Transverse colon (tissue), 4 donors: ENCODE data around the gene DNAH8. TPM values are rescaled to one million over a fixed set of nuclear protein-coding genes. Genes with fewer than 3 reads are reported as not detected.

Source experiments
- DNase-seq: peaks from one replicate; pipeline ENCODE4 v3.0.0-alpha.2; 2019
- H3K27ac ChIP-seq, 4 donors: fragments of 200-600 bp; sonication (generic); 2 replicates each; pipeline ENCODE4 v1.5.1; 2016 to 2018; ENCODE audit warnings: inconsistent platforms in 4 of 4
- H3K27me3 ChIP-seq: fragments of 200-600 bp; sonication (generic); 2 replicates; pipeline ENCODE4 v1.5.1; 2017; ENCODE audit warnings: inconsistent platforms
- H3K36me3 ChIP-seq, 4 donors: fragments of 200-600 bp; sonication (generic); 2 replicates each; pipeline ENCODE4 v1.5.1; 2017 to 2019; ENCODE audit warnings: inconsistent platforms in 4 of 4
- H3K4me1 ChIP-seq, 4 donors: fragments of 200-600 bp; sonication (generic); 2 replicates each; pipeline ENCODE4 v1.5.1; 2017 to 2020; ENCODE audit warnings: inconsistent platforms in 4 of 4
- H3K4me3 ChIP-seq, 4 donors: fragments of 200-600 bp; sonication (generic); 1 replicate in 1 of 4; 2 replicates in 3 of 4; pipeline versions ENCODE4 v1.5.1 to v1.6.1; 2017 to 2019; ENCODE audit warnings: inconsistent platforms in 4 of 4
- H3K9me3 ChIP-seq, 2 donors: fragments of 200-600 bp; sonication (generic); 2 replicates each; pipeline ENCODE4 v1.5.1; 2017 to 2019; ENCODE audit warnings: inconsistent platforms in 2 of 2
- EP300 ChIP-seq: sonication (generic); formaldehyde crosslinking; IDR thresholded peaks from one replicate; pipeline ENCODE4 v1.6.1; 2017; ENCODE audit warnings: antibody characterized with exemption, low read depth
- POLR2A ChIP-seq: fragments of 450-650 bp; IDR thresholded peaks from one replicate; pipeline ENCODE4 v1.6.1; 2016; ENCODE audit warnings: antibody characterized with exemption, mild to moderate bottlenecking, moderate library complexity
- POLR2AphosphoS5 ChIP-seq, 3 donors: sonication (generic); formaldehyde crosslinking; IDR thresholded peaks; one replicate each; pipeline ENCODE4 v1.6.1; 2016; ENCODE audit warnings: antibody characterized with exemption in 3 of 3
- WGBS, 2 donors: methylation state at CpG; one replicate each; pipeline ENCODE4 v1.1.5; 2018; ENCODE audit warnings: low coverage in 1 of 2; 5-methylcytosine and 5-hydroxymethylcytosine counted together
- in situ Hi-C, 4 donors: fragments of 200-750 bp; cut with MboI; loops; one replicate each; pipeline versions ENCODE4 v1.15.0 to v1.15.1; 2017; ENCODE audit warnings: low sequenced_read_pairs in 3 of 4, low pct_ligation_motif_present in 1 of 4, low pct_unique_long_range_greater_than_20kb in 1 of 4
- intact Hi-C: fragments of 100-400 bp; cut with DNase I; formaldehyde crosslinking; loops from one replicate; pipeline ENCODE4 v1.15.1; 2023; ENCODE audit warnings: low total_unique reads
- total RNA-seq, 4 donors: library from RNA; depleted of rRNA; stranded (reverse); fragments of >200 nt; gene quantifications; one replicate each; pipeline ENCODE4 v1.1.0, GENCODE V29; 2016
- TF ChIP-seq, protein P1 (sequence below), 5 experiments: fragments of 200-600 bp in 3 of 5; fragments of 450-650 bp in 2 of 5; sonication (generic) in 3 of 5; IDR thresholded peaks; 1 replicate in 2 of 5; 2 replicates in 3 of 5; pipeline ENCODE4 v1.5.1; 2016 to 2017; ENCODE audit warnings: antibody characterized with exemption in 5 of 5, inconsistent platforms in 3 of 5, mild to moderate bottlenecking in 2 of 5, moderate library complexity in 1 of 5

The DNAH8 gene
- total RNA-seq, 4 donors from 2014 or later, result 0.16 TPM; not detected in 3

DNA sequence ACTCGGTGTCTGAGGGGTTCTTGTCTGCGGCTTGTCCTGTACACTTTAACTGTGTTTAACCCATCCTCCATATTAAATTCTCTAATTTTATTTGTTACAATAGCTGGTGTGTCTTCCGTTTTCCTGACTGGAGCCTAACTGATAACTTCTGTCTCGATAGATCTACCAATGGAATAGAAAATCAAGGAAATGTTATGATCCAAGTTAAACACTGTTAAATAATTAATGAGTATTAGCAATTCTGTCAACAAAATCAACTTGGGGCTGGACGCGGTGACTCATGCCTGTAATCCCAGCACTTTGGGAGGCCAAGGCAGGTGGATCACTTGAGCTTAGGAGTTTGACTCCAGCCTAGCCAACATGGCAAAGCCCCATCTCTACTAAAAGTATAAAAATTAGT lies 81.7 kb downstream of the DNAH8 start:
- intact Hi-C loops, result no loop called here

DNA sequence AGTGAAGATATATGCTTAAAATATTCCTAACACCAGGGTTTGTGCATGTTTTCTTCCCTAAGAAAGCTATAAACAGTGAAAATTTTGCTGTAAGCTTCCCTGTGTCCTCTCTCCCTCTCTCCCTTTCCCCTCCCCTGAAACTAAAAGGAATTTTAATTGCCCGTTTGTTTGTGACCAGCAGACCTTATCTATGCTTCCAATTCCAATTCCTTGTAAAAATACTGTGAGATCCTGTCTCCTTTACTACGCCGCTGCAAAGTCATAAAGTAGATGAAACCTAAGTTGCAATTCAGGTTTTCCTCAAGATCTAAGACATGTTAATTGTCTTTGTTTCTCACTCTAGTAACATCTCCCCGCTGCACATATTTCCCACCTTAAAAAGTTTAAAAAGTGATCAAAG lies 82.3 kb downstream of the DNAH8 start:
- Histone ChIP-seq H3K4me3 (no peak overlapping the region), H3K4me1 (no peaks in the 10 kb centered on the region), H3K9me3 (no peaks in the 10 kb centered on the region), H3K36me3 (no peaks in the 10 kb centered on the region), H3K27ac (peak overlapping the region in 1 of 4 donors; percentile 50), H3K27me3 (peaks cover 22% of the 10 kb centered on the region)
- intact Hi-C loops, result no loop called here
- 13 to 25% methylated on average over 4 of the region's 4 CpGs for WGBS, 2 donors
- DNase-seq, result no peak
- in situ Hi-C loops, result no loop called here
- TF ChIP-seq POLR2A, result no peak
- no peak for TF ChIP-seq POLR2AphosphoS5 (IDR thresholded peaks at IDR 0.05)
- no peak for TF ChIP-seq EP300
- TF ChIP-seq, protein P1, sequence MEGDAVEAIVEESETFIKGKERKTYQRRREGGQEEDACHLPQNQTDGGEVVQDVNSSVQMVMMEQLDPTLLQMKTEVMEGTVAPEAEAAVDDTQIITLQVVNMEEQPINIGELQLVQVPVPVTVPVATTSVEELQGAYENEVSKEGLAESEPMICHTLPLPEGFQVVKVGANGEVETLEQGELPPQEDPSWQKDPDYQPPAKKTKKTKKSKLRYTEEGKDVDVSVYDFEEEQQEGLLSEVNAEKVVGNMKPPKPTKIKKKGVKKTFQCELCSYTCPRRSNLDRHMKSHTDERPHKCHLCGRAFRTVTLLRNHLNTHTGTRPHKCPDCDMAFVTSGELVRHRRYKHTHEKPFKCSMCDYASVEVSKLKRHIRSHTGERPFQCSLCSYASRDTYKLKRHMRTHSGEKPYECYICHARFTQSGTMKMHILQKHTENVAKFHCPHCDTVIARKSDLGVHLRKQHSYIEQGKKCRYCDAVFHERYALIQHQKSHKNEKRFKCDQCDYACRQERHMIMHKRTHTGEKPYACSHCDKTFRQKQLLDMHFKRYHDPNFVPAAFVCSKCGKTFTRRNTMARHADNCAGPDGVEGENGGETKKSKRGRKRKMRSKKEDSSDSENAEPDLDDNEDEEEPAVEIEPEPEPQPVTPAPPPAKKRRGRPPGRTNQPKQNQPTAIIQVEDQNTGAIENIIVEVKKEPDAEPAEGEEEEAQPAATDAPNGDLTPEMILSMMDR (IDR thresholded peaks at IDR 0.05), result no peak

More for the DNA sequence above, 81.7 kb downstream of the DNAH8 start:
- Histone ChIP-seq H3K27me3 (peaks cover 18% of the 10 kb centered on the region), H3K4me3 (no peak overlapping the region), H3K27ac (peak overlapping the region in 1 of 4 donors; percentile 50), H3K36me3 (no peaks in the 10 kb centered on the region), H3K9me3 (no peaks in the 10 kb centered on the region), H3K4me1 (no peaks in the 10 kb centered on the region)
- no peak for DNase-seq
- in situ Hi-C loops, result no loop called here
- no peak for TF ChIP-seq EP300
- no peak for TF ChIP-seq POLR2A
- TF ChIP-seq, protein P1 (IDR thresholded peaks at IDR 0.05), result no peak
- TF ChIP-seq POLR2AphosphoS5 (IDR thresholded peaks at IDR 0.05), result no peak
- 76 to 79% methylated on average over 4 to 6 of the region's 6 CpGs for WGBS, 2 donors

DNA sequence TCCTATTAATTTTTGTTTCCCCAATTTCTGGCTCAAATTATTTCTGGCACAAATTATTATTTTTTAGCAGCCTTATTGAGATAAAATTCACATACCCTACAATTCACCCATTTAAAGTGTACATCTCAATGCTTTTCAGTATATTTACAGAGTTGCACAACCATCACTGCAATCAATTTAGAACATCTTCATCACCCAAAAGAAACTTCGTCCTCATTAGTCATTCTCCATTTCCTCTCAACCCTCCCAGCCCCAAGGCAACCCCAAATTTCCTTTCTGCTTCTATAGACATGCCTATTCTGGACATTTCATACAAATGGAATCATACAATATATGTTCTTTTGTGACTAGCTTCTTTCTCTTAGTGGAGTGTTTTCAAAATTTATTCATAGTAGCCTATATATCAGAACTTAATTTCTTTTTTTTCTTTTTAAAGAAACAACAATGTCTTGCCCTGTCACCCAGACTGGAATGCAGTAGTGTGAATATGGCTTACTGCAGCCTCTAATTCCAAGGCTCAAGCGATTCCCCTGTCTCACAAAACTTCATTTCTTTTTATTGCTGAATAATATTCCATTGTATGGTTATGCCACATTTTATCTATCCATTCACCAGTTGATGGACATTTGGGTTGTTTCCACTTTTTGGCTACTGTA lies 84.5 kb downstream of the DNAH8 start:
- Histone ChIP-seq H3K9me3 (no peaks in the 10 kb centered on the region), H3K4me3 (no peak overlapping the region), H3K36me3 (no peaks in the 10 kb centered on the region), H3K27me3 (peaks cover 32% of the 10 kb centered on the region), H3K4me1 (no peaks in the 10 kb centered on the region), H3K27ac (no peak overlapping the region)
- WGBS, 2 donors, result 46 to 84% methylated on average over 2 of the region's 2 CpGs
- no peak for DNase-seq
- TF ChIP-seq POLR2A (no peak), POLR2AphosphoS5 (IDR thresholded peaks at IDR 0.05) (no peak), EP300 (no peak)
- TF ChIP-seq, protein P1 (IDR thresholded peaks at IDR 0.05), result no peak
- in situ Hi-C loops, result no loop called here
- intact Hi-C loops, result no loop called here

DNA sequence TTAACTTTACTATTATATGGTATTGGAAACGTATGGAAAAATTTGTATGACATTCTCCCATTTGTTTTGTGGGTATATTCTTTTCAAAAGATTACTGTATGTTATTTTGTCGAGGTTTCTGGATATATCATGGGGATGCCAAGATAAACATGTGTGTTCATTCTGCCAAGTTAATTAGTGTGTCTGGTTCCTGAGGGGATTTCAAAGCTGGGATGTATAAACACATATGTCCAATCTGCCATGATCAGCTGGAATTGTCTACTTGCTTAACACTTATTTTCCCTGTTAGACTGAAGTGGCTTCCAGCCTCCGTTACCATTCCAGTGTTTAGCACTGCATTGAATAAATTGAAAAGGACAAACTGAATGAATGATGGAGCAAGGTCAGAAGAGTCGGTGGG lies 86.2 kb downstream of the DNAH8 start:
- TF ChIP-seq, protein P1 (IDR thresholded peaks at IDR 0.05), result no peak
- no peak for TF ChIP-seq EP300
- Histone ChIP-seq H3K4me3 (no peak overlapping the region), H3K36me3 (no peaks in the 10 kb centered on the region), H3K27ac (no peak overlapping the region), H3K27me3 (peaks cover 41% of the 10 kb centered on the region), H3K4me1 (no peaks in the 10 kb centered on the region), H3K9me3 (no peaks in the 10 kb centered on the region)
- intact Hi-C loops (no loop called here), in situ Hi-C loops (no loop called here)
- 52 to 58% methylated on average over 4 of the region's 4 CpGs for WGBS, 2 donors
- no peak for DNase-seq
